A549 treated with dexamethasone at 1 μM for 4 hours (cell line): ENCODE results near the gene PCDHGB1. TPM values are rescaled to one million over a fixed set of nuclear protein-coding genes. Genes with fewer than 3 reads are reported as not detected.

ENCODE experiments used
- total RNA-seq: library from RNA; stranded (reverse); fragments of 200-300 nt; extraction: Qiagen RNA extraction; gene quantifications from 5 replicates; pipeline ENCODE4 v1.2.3, GENCODE V29; 2022

Gene PCDHGB1
- total RNA-seq, 1 experiment from 2014 or later: 1.5 TPM

GRCh38 chr5:141397756-141398551 is 48.1 kb downstream of the PCDHGB1 start, which contains the start of gene PCDHGB5:
Gene PCDHGB5 (plus strand): TSS chr5:141397947. CDS start chr5:141398128, 181 bp downstream.

Other genes with a start within 250 kb of the PCDHGB1 start
- gene PCDHB3, start 249.6 kb upstream of the PCDHGB1 start, total RNA-seq: 0.04 to 0.30 TPM (median 0.15 TPM) in 4 of 5 replicates, not detected in the other
- 0.02 to 0.12 TPM (median 0.02 TPM) in 3 of 5 replicates, not detected in the others for gene PCDHB4, start 228.3 kb upstream of the PCDHGB1 start, total RNA-seq
- gene PCDHB5, start 214.9 kb upstream of the PCDHGB1 start, total RNA-seq: 1.1 to 1.6 TPM (median 1.4 TPM) in 5 replicates
- 0.74 to 1.2 TPM (median 0.88 TPM) in 5 replicates for gene PCDHB6, start 200.0 kb upstream of the PCDHGB1 start, total RNA-seq
- gene PCDHB7, start 177.5 kb upstream of the PCDHGB1 start, total RNA-seq: 0.02 TPM in 1 of 5 replicates, not detected in the others
- gene PCDHB8, start 172.3 kb upstream of the PCDHGB1 start, total RNA-seq: 0.15 to 0.41 TPM (median 0.29 TPM) in 5 replicates
- gene PCDHB16, start 167.7 kb upstream of the PCDHGB1 start, total RNA-seq: 0.05 to 0.15 TPM (median 0.09 TPM) in 5 replicates
- 0.02 to 0.07 TPM in 2 of 5 replicates, not detected in the others for gene PCDHB9, start 162.9 kb upstream of the PCDHGB1 start, total RNA-seq
- 0.06 to 0.08 TPM (median 0.07 TPM) in 3 of 5 replicates, not detected in the others for gene PCDHB10, start 157.7 kb upstream of the PCDHGB1 start, total RNA-seq
- gene PCDHB11, start 150.5 kb upstream of the PCDHGB1 start, total RNA-seq: 0.07 to 0.08 TPM (median 0.07 TPM) in 4 of 5 replicates, not detected in the other
- gene PCDHB12, start 141.4 kb upstream of the PCDHGB1 start, total RNA-seq: 0.03 to 0.05 TPM in 2 of 5 replicates, not detected in the others
- 0.04 to 0.09 TPM (median 0.07 TPM) in 5 replicates for gene PCDHB13, start 136.2 kb upstream of the PCDHGB1 start, total RNA-seq
- gene PCDHB14, start 126.8 kb upstream of the PCDHGB1 start, total RNA-seq: 0.01 to 0.09 TPM (median 0.06 TPM) in 5 replicates
- gene PCDHB15, start 104.7 kb upstream of the PCDHGB1 start, total RNA-seq: 0.05 to 0.16 TPM (median 0.05 TPM) in 5 replicates
- not detected in 5 replicates for gene SLC25A2, start 46.0 kb upstream of the PCDHGB1 start, total RNA-seq
- 61.8 to 74.9 TPM (median 70.3 TPM) in 5 replicates for gene TAF7, start 29.3 kb upstream of the PCDHGB1 start, total RNA-seq
- gene PCDHGA1, start 19.6 kb upstream of the PCDHGB1 start, total RNA-seq: 0.22 to 0.32 TPM (median 0.26 TPM) in 5 replicates
- gene PCDHGA2, start 11.3 kb upstream of the PCDHGB1 start, total RNA-seq: 0.46 to 0.83 TPM (median 0.69 TPM) in 5 replicates
- gene PCDHGA3, start 6.3 kb upstream of the PCDHGB1 start, total RNA-seq: 0.02 to 0.05 TPM (median 0.03 TPM) in 4 of 5 replicates, not detected in the other
- gene PCDHGA4, start 4.9 kb downstream of the PCDHGB1 start, total RNA-seq: 0.08 to 0.21 TPM (median 0.14 TPM) in 5 replicates
- gene PCDHGB2, start 9.9 kb downstream of the PCDHGB1 start, total RNA-seq: 0.05 to 0.16 TPM (median 0.11 TPM) in 5 replicates
- gene PCDHGA5, start 14.1 kb downstream of the PCDHGB1 start, total RNA-seq: 0.09 to 0.21 TPM (median 0.15 TPM) in 5 replicates
- gene PCDHGB3, start 20.1 kb downstream of the PCDHGB1 start, total RNA-seq: 0.09 to 0.43 TPM (median 0.21 TPM) in 5 replicates
- gene PCDHGA6, start 23.8 kb downstream of the PCDHGB1 start, total RNA-seq: 0.12 to 0.32 TPM (median 0.29 TPM) in 5 replicates
- 0.73 to 1.1 TPM (median 0.95 TPM) in 5 replicates for gene PCDHGA7, start 32.6 kb downstream of the PCDHGB1 start, total RNA-seq
- 0.50 to 1.2 TPM (median 0.97 TPM) in 5 replicates for gene PCDHGB4, start 37.6 kb downstream of the PCDHGB1 start, total RNA-seq
- 0.03 to 0.05 TPM (median 0.04 TPM) in 3 of 5 replicates, not detected in the others for gene PCDHGA8, start 42.5 kb downstream of the PCDHGB1 start, total RNA-seq
- 2.0 to 2.7 TPM (median 2.5 TPM) in 5 replicates for gene PCDHGB5, start 47.8 kb downstream of the PCDHGB1 start, total RNA-seq
- gene PCDHGA9, start 52.7 kb downstream of the PCDHGB1 start, total RNA-seq: 0.04 to 0.07 TPM (median 0.05 TPM) in 4 of 5 replicates, not detected in the other
- gene PCDHGB6, start 57.9 kb downstream of the PCDHGB1 start, total RNA-seq: 0.08 to 0.15 TPM (median 0.13 TPM) in 5 replicates
- 0.02 TPM in 2 of 5 replicates, not detected in the others for gene PCDHGA10, start 62.9 kb downstream of the PCDHGB1 start, total RNA-seq
- gene PCDHGB7, start 67.6 kb downstream of the PCDHGB1 start, total RNA-seq: 0.02 to 0.11 TPM (median 0.07 TPM) in 5 replicates
- 0.02 to 0.03 TPM in 2 of 5 replicates, not detected in the others for gene PCDHGA11, start 71.0 kb downstream of the PCDHGB1 start, total RNA-seq
- gene PCDHGA12, start 80.4 kb downstream of the PCDHGB1 start, total RNA-seq: not detected in 5 replicates
- gene PCDHGC3, start 125.9 kb downstream of the PCDHGB1 start, total RNA-seq: 6.1 to 7.2 TPM (median 6.6 TPM) in 5 replicates
- gene PCDHGC4, start 134.9 kb downstream of the PCDHGB1 start, total RNA-seq: not detected in 5 replicates
- gene PCDHGC5, start 139.0 kb downstream of the PCDHGB1 start, total RNA-seq: 0.03 TPM in 1 of 5 replicates, not detected in the others